Measurements from ENCODE around the gene ZXDC.
A peak's percentile ranks its signal among the peaks of the same experiment; 100 is the strongest.

Gene ZXDC

DNA sequence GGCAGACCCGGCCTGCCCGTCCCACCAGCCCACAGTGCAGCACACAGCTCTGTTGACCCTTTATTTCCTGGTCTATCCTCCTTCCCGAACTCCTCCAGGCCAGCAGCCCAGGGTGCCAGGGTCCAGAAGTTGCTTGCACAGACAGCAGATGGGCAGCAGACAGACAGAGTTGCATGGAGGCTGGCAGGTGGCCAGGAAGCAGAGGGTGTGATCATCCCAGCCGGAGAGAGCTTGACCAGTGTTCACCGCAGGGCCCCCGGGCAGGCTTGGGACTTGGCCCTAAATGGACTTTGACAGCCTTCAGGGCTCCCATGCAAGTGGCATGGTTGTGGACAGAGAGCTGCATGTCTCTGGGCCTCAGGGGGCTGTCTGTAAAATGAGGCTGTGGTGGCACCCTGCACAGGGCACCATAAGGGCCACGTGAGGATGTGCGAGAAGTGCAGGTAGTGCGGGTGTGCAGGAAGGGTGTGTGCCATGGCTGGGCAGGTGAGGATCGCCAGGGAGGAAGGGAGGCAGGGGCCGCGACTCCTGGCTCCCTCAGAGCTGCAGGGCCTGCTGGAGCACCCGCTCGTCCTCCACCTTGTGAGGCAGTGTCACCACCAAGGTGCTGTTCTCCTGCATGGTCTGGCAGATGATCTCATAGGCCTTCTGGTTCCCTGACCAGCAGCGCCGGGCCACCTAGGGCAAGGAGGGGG lies 6.3 kb upstream of the ZXDC start:
- DNase-seq: peak; percentile 57
- TF ChIP-seq CTCF (IDR thresholded peaks at IDR 0.05; ENCODE audit: low read depth, low read length): no peak

GRCh38 chr3:126480861-126481260 lies 5.2 kb upstream of the ZXDC start:
- H3K4me3 ChIP-seq (ENCODE audit: low read depth, low read length): no peak overlapping the region
- no peaks in the 10 kb centered on the region for H3K27me3 ChIP-seq (ENCODE audit: insufficient read depth, low read depth, severe bottlenecking)
- H3K27ac ChIP-seq: no peak overlapping the region
- H3K36me3 ChIP-seq: no peaks in the 10 kb centered on the region
- TF ChIP-seq CTCF (IDR thresholded peaks at IDR 0.05; ENCODE audit: low read depth, low read length): no peak
- DNase-seq: no peak
- H3K9me3 ChIP-seq (ENCODE audit: severe bottlenecking): no peaks in the 10 kb centered on the region

More for the DNA sequence above, 6.3 kb upstream of the ZXDC start:
- Histone ChIP-seq H3K27me3 (ENCODE audit: insufficient read depth, low read depth, severe bottlenecking) (no peaks in the 10 kb centered on the region), H3K27ac (no peak overlapping the region; the same call in 1 of the 2 replicates), H3K4me3 (ENCODE audit: low read depth, low read length) (no peak overlapping the region), H3K36me3 (no peaks in the 10 kb centered on the region), H3K9me3 (ENCODE audit: severe bottlenecking) (no peaks in the 10 kb centered on the region)

GRCh38 chr3:126480206-126480605 lies 4.5 kb upstream of the ZXDC start:
- H3K4me3 ChIP-seq (ENCODE audit: low read depth, low read length): no peak overlapping the region
- H3K27me3 ChIP-seq (ENCODE audit: insufficient read depth, low read depth, severe bottlenecking): no peaks in the 10 kb centered on the region
- no peak for TF ChIP-seq CTCF (IDR thresholded peaks at IDR 0.05; ENCODE audit: low read depth, low read length)
- no peak overlapping the region for H3K27ac ChIP-seq
- no peaks in the 10 kb centered on the region for H3K36me3 ChIP-seq
- DNase-seq: no peak
- no peaks in the 10 kb centered on the region for H3K9me3 ChIP-seq (ENCODE audit: severe bottlenecking)

GRCh38 chr3:126479642-126480041 lies 4.0 kb upstream of the ZXDC start:
- H3K36me3 ChIP-seq: no peaks in the 10 kb centered on the region

DNA sequence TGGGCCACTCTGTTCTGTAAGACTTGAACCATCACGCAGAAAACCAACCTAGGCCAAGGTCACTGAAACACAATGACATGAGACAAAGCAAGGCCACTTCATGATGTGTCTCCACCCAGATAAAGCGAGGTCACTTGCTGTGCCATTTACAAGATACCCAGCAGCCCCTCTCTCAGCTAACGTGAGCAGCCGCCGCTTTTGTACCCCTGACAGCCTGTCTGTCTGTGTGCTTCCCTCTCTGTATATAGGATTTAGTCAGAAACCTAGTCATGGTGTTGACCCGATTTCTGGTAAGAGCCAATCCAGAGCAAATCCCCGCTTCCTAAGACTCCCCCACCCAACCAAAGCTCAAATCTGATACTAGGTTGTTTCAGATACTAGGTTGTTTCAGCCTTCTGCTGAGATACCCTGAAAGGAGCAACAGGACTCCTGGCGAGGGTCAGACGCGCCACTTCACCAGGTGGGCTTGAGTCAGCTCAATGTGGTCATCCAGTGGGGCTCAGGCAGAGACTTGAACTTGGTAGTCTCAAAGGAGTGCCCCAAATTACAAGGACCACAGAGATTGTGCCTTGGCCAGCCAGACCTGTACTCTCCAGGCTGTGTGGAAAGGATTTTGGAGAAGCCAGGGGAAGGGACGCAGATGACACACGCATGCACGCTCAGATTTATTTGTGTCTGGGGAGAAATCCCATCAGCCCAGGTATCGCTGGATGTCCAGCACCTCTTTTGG lies 3.1 kb upstream of the ZXDC start:
- no peak for DNase-seq
- no peaks in the 10 kb centered on the region; the same call in 1 of the 2 replicates for H3K36me3 ChIP-seq
- no peak overlapping the region for H3K4me3 ChIP-seq (ENCODE audit: low read depth, low read length)
- no peaks in the 10 kb centered on the region for H3K9me3 ChIP-seq (ENCODE audit: severe bottlenecking)
- no peak for TF ChIP-seq CTCF (IDR thresholded peaks at IDR 0.05; ENCODE audit: low read depth, low read length)
- no peaks in the 10 kb centered on the region for H3K27me3 ChIP-seq (ENCODE audit: insufficient read depth, low read depth, severe bottlenecking)
- H3K27ac ChIP-seq: no peak overlapping the region

More at GRCh38 chr3:126479642-126480041, 4.0 kb upstream of the ZXDC start:
- no peaks in the 10 kb centered on the region for H3K9me3 ChIP-seq (ENCODE audit: severe bottlenecking)
- H3K27ac ChIP-seq: no peak overlapping the region
- no peak for TF ChIP-seq CTCF (IDR thresholded peaks at IDR 0.05; ENCODE audit: low read depth, low read length)
- no peak for DNase-seq
- no peak overlapping the region for H3K4me3 ChIP-seq (ENCODE audit: low read depth, low read length)
- no peaks in the 10 kb centered on the region for H3K27me3 ChIP-seq (ENCODE audit: insufficient read depth, low read depth, severe bottlenecking)
